ENCODE data around the gene TEX52. TPM values are rescaled to one million over a fixed set of nuclear protein-coding genes. Genes with fewer than 3 reads are reported as not detected.
"Not testable (repeated sequence)": the region's sequence is repeated elsewhere in the genome, so short reads cannot be mapped to it uniquely, and the experiment has no call there.

TEX52 gene
- total RNA-seq, 2 donors from 2014 or later: not detected

DNA sequence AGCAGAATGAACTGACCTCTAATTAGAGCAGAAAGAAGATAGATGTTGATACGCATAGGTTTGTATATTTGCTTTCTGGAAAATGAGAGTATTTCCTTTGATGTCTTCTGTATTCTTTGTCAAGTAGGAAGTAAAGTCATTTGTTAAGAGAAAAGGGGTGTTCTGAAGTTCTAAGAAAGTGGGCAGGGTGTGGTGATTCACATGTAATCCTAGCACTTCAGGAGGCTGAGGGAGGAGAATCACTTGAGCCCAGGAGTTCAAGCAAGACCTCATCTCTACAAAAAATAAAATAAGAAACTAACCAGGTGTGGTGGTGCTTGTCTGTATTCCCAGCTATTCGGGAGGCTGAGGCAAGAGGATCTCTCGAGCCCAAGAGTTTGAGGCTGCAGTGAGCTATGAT is 23.0 kb upstream of the TEX52 start:
- ATAC-seq (no peak), DNase-seq (no peak)
- H3K4me1 ChIP-seq: peaks cover 14% of the 10 kb centered on the region
- WGBS, 2 donors: 95 to 98% methylated on average over 3 of the region's 3 CpGs
- intact Hi-C loops (cut with DNase I): no loop called here
- no peaks in the 10 kb centered on the region for H3K9me3 ChIP-seq
- TF ChIP-seq, protein P1, sequence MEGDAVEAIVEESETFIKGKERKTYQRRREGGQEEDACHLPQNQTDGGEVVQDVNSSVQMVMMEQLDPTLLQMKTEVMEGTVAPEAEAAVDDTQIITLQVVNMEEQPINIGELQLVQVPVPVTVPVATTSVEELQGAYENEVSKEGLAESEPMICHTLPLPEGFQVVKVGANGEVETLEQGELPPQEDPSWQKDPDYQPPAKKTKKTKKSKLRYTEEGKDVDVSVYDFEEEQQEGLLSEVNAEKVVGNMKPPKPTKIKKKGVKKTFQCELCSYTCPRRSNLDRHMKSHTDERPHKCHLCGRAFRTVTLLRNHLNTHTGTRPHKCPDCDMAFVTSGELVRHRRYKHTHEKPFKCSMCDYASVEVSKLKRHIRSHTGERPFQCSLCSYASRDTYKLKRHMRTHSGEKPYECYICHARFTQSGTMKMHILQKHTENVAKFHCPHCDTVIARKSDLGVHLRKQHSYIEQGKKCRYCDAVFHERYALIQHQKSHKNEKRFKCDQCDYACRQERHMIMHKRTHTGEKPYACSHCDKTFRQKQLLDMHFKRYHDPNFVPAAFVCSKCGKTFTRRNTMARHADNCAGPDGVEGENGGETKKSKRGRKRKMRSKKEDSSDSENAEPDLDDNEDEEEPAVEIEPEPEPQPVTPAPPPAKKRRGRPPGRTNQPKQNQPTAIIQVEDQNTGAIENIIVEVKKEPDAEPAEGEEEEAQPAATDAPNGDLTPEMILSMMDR (IDR thresholded peaks at IDR 0.05): no peak
- TF ChIP-seq POLR2A (IDR thresholded peaks at IDR 0.05): no peak
- H3K27ac ChIP-seq: no peak overlapping the region
- H3K4me3 ChIP-seq: no peak overlapping the region
- no peaks in the 10 kb centered on the region for H3K36me3 ChIP-seq (replicated peaks in 1 of 2; ENCODE audit: insufficient read depth in 1 of 2, low read depth in 2 of 2)
- H3K27me3 ChIP-seq: no peaks in the 10 kb centered on the region

DNA sequence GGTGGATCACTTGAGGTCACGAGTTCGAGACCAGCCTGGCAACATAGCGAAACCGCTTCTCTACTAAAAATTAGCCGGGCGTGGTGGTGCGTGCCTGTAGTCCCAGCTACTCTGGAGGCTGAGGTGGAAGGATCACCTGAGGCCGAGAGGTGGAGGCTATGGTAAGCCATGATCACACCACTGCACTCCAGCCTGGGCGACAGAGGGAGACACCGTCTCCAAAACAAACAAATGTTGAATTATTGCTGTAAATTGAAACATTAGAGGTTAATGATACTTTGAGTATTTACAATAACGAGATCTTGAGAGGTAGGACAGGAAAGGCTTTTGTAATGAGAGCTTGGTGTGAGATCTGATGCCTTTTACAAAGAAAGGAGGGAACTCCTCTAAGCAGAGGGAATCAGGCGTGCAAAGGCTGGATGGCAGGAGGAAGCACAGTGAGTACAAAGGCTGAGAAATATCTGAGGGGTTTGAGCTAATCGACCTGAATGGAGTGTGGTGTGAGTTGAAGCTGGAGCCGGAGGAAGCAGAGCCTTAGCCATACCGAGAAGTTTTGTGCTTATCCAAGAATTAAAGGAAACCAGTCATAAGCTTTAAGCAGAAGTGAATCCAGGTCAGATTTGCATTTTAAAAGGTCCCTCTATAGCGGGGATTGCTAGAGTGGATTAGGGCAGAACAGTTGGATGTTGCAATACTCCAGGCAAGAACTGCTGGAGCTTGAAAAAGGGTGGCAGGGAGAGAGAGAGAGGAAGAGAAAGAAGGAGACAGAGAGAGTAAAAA is 21.3 kb upstream of the TEX52 start:
- intact Hi-C loops (cut with DNase I): no loop called here
- peaks cover 14% of the 10 kb centered on the region for H3K4me1 ChIP-seq
- no peaks in the 10 kb centered on the region for H3K9me3 ChIP-seq
- ATAC-seq (no peak), DNase-seq (peak in 1 of 4 donors; percentile 19)
- TF ChIP-seq, protein P1 (IDR thresholded peaks at IDR 0.05): no peak
- peak in 1 of 3 donors; percentile 26 for TF ChIP-seq POLR2A (IDR thresholded peaks at IDR 0.05)
- WGBS, 2 donors: 42 to 46% methylated on average over 15 to 16 of the region's 16 CpGs
- H3K36me3 ChIP-seq (replicated peaks in 1 of 2; ENCODE audit: insufficient read depth in 1 of 2, low read depth in 2 of 2): no peaks in the 10 kb centered on the region
- H3K27me3 ChIP-seq: no peaks in the 10 kb centered on the region
- H3K27ac ChIP-seq: peak overlapping the region; percentile 87 to 91 (median 88)
- H3K4me3 ChIP-seq: peak overlapping the region in 1 of 2 donors; percentile 90

DNA sequence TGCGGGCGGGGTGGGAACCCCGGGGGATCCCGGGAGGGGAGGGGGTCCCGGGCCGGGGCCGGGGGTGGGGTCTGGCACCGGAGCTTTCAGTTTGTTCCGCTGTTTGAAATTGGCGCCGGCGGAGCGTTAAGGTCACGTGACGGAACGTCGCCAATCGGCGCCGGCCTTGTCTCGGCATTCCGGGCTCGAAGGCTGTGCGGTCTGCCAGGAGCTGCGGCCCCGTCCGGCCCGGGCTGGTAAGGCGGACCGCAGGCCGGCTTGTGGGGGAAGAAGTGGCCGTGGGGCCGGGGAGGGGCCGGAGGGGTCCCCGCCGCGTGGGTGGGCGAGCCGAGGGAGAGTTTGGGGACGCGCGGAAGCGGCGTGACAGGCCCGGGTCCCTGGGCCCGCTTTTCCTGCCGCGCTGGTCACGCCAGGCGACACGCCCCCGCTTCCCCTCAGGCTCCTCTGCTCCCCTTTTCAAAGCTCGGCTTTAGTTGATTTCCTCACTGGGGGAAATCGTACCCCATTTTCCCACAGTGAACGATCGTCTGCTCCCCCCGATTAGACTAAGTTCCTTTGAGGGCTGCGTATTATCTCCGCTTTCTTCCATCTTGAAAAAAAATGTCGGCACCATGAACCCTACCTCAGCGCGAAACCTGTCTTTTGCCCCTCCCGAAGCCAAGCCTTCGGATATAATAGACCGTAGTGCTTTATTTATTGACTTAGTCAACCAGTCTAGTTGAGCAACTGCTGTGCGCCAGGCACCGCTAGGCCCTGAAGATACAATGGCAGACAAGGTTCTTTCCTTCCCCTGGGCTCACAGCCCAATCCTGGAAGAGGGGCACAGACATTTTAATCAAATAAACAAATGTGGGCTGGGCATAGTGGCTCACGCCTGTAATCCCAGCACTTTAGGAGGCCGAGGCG is 20.5 kb upstream of the TEX52 start, which contains the start of the genes FOXM1 and RHNO1:
FOXM1 (minus strand) TSS at position 128 of the 906 bp plus-strand sequence. CDS start 2,696 bp downstream, outside the sequence.
RHNO1 (plus strand) TSS at position 177 of the 906 bp plus-strand sequence. CDS start 8,144 bp downstream, outside the sequence.
- ATAC-seq: peak; percentile 95
- peaks cover 14% of the 10 kb centered on the region for H3K4me1 ChIP-seq
- H3K27me3 ChIP-seq: no peaks in the 10 kb centered on the region
- H3K27ac ChIP-seq: peak within 1 kb of the TSS; percentile 87 to 91 (median 88)
- TF ChIP-seq POLR2A (IDR thresholded peaks at IDR 0.05): peak; percentile 20 to 67 (median 63)
- TF ChIP-seq, protein P1 (IDR thresholded peaks at IDR 0.05): peak in 3 of 7 experiments; percentile 1 to 30 (median 28)
- no peaks in the 10 kb centered on the region for H3K9me3 ChIP-seq
- no peaks in the 10 kb centered on the region for H3K36me3 ChIP-seq (replicated peaks in 1 of 2; ENCODE audit: insufficient read depth in 1 of 2, low read depth in 2 of 2)
- intact Hi-C loops (cut with DNase I): no loop called here
- H3K4me3 ChIP-seq: peak within 1 kb of the TSS; percentile 77 to 90
- DNase-seq: peak; percentile 90 to 96 (median 92)
- 1 to 3% methylated on average over 18 to 61 of the region's 70 CpGs for WGBS, 2 donors

DNA sequence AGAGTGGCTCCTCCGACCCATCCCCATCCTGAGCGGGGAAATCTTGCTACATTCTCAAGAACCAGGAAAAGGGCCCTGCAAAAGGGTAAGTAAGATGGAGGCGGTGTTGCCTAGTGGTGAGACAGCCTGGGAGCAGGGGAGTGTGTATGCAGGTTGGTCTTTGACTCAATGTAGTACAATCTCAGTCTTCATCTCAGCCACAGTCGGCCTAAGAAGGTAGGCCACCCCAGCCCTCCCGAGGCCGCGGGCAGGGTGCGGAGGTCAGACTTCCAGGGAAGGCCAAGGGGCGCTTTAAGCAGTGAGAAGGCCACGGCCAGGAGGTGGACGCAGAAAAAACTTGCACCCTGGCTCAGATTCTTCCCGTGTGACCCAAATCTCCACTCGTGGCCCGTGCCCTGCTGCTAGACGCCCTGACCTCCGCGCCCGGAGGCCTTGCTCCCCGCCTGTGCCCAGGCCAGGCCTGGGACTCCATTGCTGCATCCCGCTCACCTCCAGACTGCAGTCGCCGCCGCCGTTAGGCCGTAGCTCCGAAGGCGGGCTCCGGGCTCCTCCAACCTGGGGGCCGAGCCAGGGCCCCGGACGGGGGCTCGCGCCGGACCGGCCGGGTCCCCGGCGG is 19.7 kb upstream of the TEX52 start:
- no peak for TF ChIP-seq POLR2A (IDR thresholded peaks at IDR 0.05)
- TF ChIP-seq, protein P1 (IDR thresholded peaks at IDR 0.05): no peak
- Histone ChIP-seq H3K4me1 (peaks cover 14% of the 10 kb centered on the region), H3K36me3 (replicated peaks in 1 of 2; ENCODE audit: insufficient read depth in 1 of 2, low read depth in 2 of 2) (no peaks in the 10 kb centered on the region), H3K27me3 (no peaks in the 10 kb centered on the region), H3K4me3 (peak overlapping the region; percentile 77 to 90), H3K9me3 (no peaks in the 10 kb centered on the region), H3K27ac (peak overlapping the region in 3 of 4 donors; percentile 87 to 91 (median 87))
- 5 to 21% methylated on average over 9 to 38 of the region's 38 CpGs for WGBS, 2 donors
- intact Hi-C loops (cut with DNase I): no loop called here
- ATAC-seq (peak; percentile 42), DNase-seq (peak in 1 of 4 donors; percentile 17)

DNA sequence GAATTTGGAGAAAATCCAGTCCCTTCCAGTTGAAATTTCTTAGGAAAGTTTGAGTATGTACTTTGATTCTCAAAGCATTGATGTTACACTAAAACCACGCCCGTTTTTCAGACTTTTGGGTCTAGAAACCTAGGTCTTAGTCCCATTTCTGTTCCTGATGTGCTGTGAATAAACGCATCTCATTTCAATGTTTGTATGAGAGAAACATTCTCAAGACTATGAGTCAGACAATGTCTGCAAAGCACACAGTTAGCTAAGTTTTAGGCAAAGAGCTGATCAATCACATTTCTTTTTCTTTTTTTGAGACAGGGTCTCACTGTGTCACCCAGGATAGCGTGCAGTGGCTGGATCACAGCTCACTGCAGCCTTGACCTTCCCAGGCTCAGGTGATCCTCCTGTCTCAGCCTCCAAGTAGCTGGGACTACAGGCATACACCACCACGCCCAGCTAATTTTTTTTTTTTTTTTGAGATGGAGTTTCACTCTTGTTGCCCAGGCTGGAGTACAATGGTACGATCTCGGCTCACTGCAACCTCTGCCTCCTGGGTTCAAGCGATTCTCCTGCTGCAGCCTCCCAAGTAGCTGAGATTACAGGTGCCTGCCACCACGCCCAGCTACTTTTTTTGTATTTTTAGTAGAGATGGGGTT is 12.3 kb upstream of the TEX52 start:
- H3K9me3 ChIP-seq; H3K27ac ChIP-seq; H3K36me3 ChIP-seq (replicated peaks in 1 of 2; ENCODE audit: insufficient read depth in 1 of 2, low read depth in 2 of 2); H3K4me1 ChIP-seq; H3K27me3 ChIP-seq; ATAC-seq; DNase-seq; H3K4me3 ChIP-seq: not testable (repeated sequence)
- 88 to 97% methylated on average over 9 of the region's 9 CpGs for WGBS, 2 donors
- intact Hi-C loops (cut with DNase I): loop anchor here (10.0 kb wide), 1 partner anchor 166 kb away; no protein-coding TSS in a partner anchor
